Thyroid gland (tissue), 4 donors: ENCODE results near the gene GLIPR2. TPM values are rescaled to one million over a fixed set of nuclear protein-coding genes. Genes with fewer than 3 reads are reported as not detected.
"Not testable (repeated sequence)": the region's sequence is repeated elsewhere in the genome, so short reads cannot be mapped to it uniquely, and the experiment has no call there.

Experiments used
- DNase-seq, 2 donors: peaks; one replicate each; pipeline ENCODE4 v3.0.0-alpha.2; 2019
- H3K27ac ChIP-seq, 3 donors: fragments of 200-600 bp; sonication (generic); 1 replicate in 2 of 3; 2 replicates in 1 of 3; pipeline ENCODE4 v1.5.1; 2016 to 2019; ENCODE audit warnings: mild to moderate bottlenecking in 1 of 3, moderate library complexity in 1 of 3
- H3K27me3 ChIP-seq: fragments of 200-600 bp; sonication (generic); one replicate; pipeline ENCODE4 v1.5.1; 2019
- H3K36me3 ChIP-seq, 2 donors: fragments of 200-600 bp; sonication (generic); one replicate each; pipeline ENCODE4 v1.5.1; 2016 to 2019
- H3K4me1 ChIP-seq, 2 donors: fragments of 200-600 bp; sonication (generic); one replicate each; pipeline ENCODE4 v1.5.1; 2017 to 2019
- H3K4me3 ChIP-seq, 3 donors: fragments of 200-600 bp; sonication (generic); replicated peaks in 1 of 3; 1 replicate in 2 of 3; 2 replicates in 1 of 3; pipeline ENCODE4 v1.5.1; 2016; ENCODE audit warnings: mild to moderate bottlenecking in 1 of 3
- H3K9me3 ChIP-seq: fragments of 200-600 bp; sonication (generic); one replicate; pipeline ENCODE4 v1.5.1; 2017
- CTCF ChIP-seq, 6 experiments: fragments of 200-600 bp in 3 of 6; fragments of 450-650 bp in 3 of 6; sonication (generic) in 3 of 6; IDR thresholded peaks; one replicate each; pipeline ENCODE4 v1.5.1; 2016 to 2019; ENCODE audit warnings: antibody characterized with exemption in 6 of 6, mild to moderate bottlenecking in 2 of 6, inconsistent platforms in 1 of 6, moderate library complexity in 1 of 6
- POLR2A ChIP-seq, 2 donors: fragments of 450-650 bp; IDR thresholded peaks; one replicate each; pipeline ENCODE4 v1.6.1; 2017; ENCODE audit warnings: antibody characterized with exemption in 2 of 2, mild to moderate bottlenecking in 2 of 2, moderate library complexity in 1 of 2
- WGBS, 2 donors: methylation state at CpG; one replicate each; pipeline ENCODE4 v1.1.5; 2017; 5-methylcytosine and 5-hydroxymethylcytosine counted together
- intact Hi-C: fragments of 100-400 bp; cut with DNase I; formaldehyde crosslinking; loops from one replicate; pipeline ENCODE4 v1.15.1; 2023
- total RNA-seq, 4 donors: library from RNA; depleted of rRNA; stranded (reverse); fragments of >200 nt; gene quantifications; one replicate each; pipeline ENCODE4 v1.2.3, GENCODE V29; 2016

GLIPR2 gene
- 10 to 100 TPM; 15.6 to 25.1 (median 20.4) TPM for total RNA-seq

- TF ChIP-seq POLR2A (IDR thresholded peaks at IDR 0.05) (peak in 1 of 2 donors; percentile 86), CTCF (IDR thresholded peaks at IDR 0.05) (peak in 3 of 6 experiments; percentile 19 to 30 (median 27))
- DNase-seq = peak; percentile 82
- H3K27ac ChIP-seq = peak within 1 kb of the TSS in 2 of 3 donors; percentile 56 to 67
- no peaks in the 10 kb centered on the region for H3K9me3 ChIP-seq
- no peaks in the 10 kb centered on the region for H3K36me3 ChIP-seq
- peak within 1 kb of the TSS; percentile 41 to 85 (median 80) for H3K4me3 ChIP-seq
- WGBS, 2 donors = 0% methylated on average over 3 of the region's 83 CpGs; no CpG with 5 or more reads in 1 of the 2 donors
- no peaks in the 10 kb centered on the region for H3K27me3 ChIP-seq
- intact Hi-C loops = no loop called here
- H3K4me1 ChIP-seq = peaks cover 18 to 33% of the 10 kb centered on the region in 2 donors
These were observed at the start of gene GLIPR2 for GRCh38 chr9:36136272-36136893. Gene GLIPR2 (plus strand): TSS chr9:36136733. CDS start chr9:36136779, 46 bp downstream.

- H3K4me3 ChIP-seq, H3K27ac ChIP-seq, H3K27me3 ChIP-seq, DNase-seq, intact Hi-C loops, H3K9me3 ChIP-seq, H3K4me1 ChIP-seq, H3K36me3 ChIP-seq: not testable (repeated sequence)
These were observed 49.5 kb upstream of the GLIPR2 start for GRCh38 chr9:36087054-36087453.

GRCh38 chr9:36088020-36088419 is 48.5 kb upstream of the GLIPR2 start:
- intact Hi-C loops = no loop called here

GRCh38 chr9:36091026-36091953 is 45.2 kb upstream of the GLIPR2 start:
- intact Hi-C loops = no loop called here
- Histone ChIP-seq H3K27me3 (no peaks in the 10 kb centered on the region), H3K27ac (peak overlapping the region in 1 of 3 donors; percentile 5), H3K36me3 (no peaks in the 10 kb centered on the region), H3K9me3 (no peaks in the 10 kb centered on the region), H3K4me3 (no peak overlapping the region), H3K4me1 (peaks cover 0 to 6% of the 10 kb centered on the region in 2 donors)
- WGBS, 2 donors = 23 to 28% methylated on average over 8 of the region's 8 CpGs
- peak; percentile 44 to 58 for DNase-seq
- TF ChIP-seq POLR2A (IDR thresholded peaks at IDR 0.05) (no peak), CTCF (IDR thresholded peaks at IDR 0.05) (peak in 1 of 6 experiments; percentile 9)

More at GRCh38 chr9:36088020-36088419, 48.5 kb upstream of the GLIPR2 start:
- Histone ChIP-seq H3K36me3 (no peaks in the 10 kb centered on the region), H3K4me1 (peaks cover 0 to 6% of the 10 kb centered on the region in 2 donors), H3K27me3 (no peaks in the 10 kb centered on the region), H3K9me3 (no peaks in the 10 kb centered on the region), H3K4me3 (no peak overlapping the region), H3K27ac (no peak overlapping the region)
- DNase-seq = no peak
- 92 to 96% methylated on average over 3 of the region's 3 CpGs for WGBS, 2 donors
- no peak for TF ChIP-seq CTCF (IDR thresholded peaks at IDR 0.05)
- TF ChIP-seq POLR2A (IDR thresholded peaks at IDR 0.05) = no peak

GRCh38 chr9:36092014-36092413 is 44.5 kb upstream of the GLIPR2 start:
- Histone ChIP-seq H3K4me1 (peaks cover 0 to 6% of the 10 kb centered on the region in 2 donors), H3K27me3 (no peaks in the 10 kb centered on the region), H3K27ac (peak overlapping the region in 1 of 3 donors; percentile 5), H3K4me3 (no peak overlapping the region), H3K9me3 (no peaks in the 10 kb centered on the region), H3K36me3 (no peaks in the 10 kb centered on the region)
- 92 to 93% methylated on average over 1 of the region's 1 CpG for WGBS, 2 donors
- no peak for TF ChIP-seq POLR2A (IDR thresholded peaks at IDR 0.05)
- no peak for TF ChIP-seq CTCF (IDR thresholded peaks at IDR 0.05)
- DNase-seq = no peak
- intact Hi-C loops = no loop called here
